ENCODE data around the gene SLC47A2.

SLC47A2 gene

DNA sequence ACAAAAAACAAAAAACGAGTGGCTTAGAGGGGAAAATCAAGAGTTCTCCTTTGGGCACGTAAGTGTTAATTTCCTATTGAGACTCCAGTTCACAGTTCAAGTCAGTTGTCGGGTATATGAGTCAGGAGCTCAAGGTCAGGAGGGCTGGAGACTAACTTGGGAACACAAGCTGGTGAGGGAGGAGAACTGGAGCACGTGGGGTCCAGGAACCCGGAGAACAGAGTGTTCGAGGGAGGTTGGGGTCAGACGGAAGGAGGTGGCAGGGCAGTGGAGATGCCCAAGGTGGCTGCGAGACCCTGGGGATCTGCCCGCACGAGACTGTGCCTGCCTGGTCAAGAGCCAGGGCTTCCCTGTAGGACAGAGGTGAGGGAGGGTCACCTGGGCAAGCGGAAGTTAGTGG lies 19.7 kb upstream of the SLC47A2 start:
- TF ChIP-seq ZFX (IDR thresholded peaks at IDR 0.05; ENCODE audit: borderline replicate concordance), result no peak
- TF ChIP-seq, protein P1, sequence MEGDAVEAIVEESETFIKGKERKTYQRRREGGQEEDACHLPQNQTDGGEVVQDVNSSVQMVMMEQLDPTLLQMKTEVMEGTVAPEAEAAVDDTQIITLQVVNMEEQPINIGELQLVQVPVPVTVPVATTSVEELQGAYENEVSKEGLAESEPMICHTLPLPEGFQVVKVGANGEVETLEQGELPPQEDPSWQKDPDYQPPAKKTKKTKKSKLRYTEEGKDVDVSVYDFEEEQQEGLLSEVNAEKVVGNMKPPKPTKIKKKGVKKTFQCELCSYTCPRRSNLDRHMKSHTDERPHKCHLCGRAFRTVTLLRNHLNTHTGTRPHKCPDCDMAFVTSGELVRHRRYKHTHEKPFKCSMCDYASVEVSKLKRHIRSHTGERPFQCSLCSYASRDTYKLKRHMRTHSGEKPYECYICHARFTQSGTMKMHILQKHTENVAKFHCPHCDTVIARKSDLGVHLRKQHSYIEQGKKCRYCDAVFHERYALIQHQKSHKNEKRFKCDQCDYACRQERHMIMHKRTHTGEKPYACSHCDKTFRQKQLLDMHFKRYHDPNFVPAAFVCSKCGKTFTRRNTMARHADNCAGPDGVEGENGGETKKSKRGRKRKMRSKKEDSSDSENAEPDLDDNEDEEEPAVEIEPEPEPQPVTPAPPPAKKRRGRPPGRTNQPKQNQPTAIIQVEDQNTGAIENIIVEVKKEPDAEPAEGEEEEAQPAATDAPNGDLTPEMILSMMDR (IDR thresholded peaks at IDR 0.05), result no peak
- no peak overlapping the region for H3K27ac ChIP-seq

DNA sequence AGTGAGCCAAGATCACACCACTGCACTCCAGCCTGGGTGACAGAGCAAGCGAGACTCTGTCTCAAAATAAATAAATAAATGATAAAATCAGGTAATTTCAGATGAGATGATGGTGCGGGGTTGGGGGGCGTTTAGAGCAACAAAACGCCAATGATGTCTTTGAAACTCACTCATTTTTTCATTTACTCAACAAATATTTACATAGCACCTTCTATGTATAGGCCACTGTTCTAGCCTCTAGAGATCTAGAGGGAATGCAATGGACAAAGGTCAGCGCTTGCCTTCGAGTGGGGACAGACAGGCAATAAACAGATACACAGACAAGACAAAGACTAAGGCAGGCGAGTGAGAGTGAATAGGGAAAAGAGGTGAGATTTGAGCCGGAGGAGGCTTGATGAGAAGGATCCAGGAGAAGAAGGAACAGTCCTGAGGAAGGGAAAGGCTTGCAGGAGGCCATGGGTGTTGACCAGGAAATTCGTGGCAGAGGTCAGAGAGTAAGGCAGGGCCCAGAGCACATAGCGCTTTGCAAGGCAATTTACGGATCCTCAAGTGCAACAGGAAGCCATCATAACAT lies 17.7 kb upstream of the SLC47A2 start:
- H3K27ac ChIP-seq, result peak overlapping the region; percentile 35; the same call in 1 of the 2 replicates
- TF ChIP-seq, protein P1 (IDR thresholded peaks at IDR 0.05), result no peak
- TF ChIP-seq ZFX (IDR thresholded peaks at IDR 0.05; ENCODE audit: borderline replicate concordance), result no peak

DNA sequence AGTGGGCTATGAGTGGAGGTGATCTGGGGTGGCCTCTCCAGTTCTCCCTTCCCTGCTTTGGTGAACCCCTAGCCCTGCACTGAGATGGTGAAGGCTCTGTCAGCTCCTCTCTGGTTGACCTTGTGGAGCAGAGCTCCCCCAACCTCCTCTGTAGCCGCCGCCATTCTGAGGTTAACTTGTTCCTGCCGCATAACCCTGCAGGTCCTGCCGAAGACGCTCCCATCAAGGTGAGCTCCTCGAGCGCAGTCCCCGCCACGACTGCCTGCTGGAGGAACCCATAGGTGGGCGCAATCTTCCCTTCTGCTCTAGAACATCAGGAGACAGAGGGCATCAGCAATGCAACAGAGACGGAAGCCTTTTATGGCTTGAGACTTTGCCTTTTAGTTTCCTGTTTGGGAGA lies 15.2 kb upstream of the SLC47A2 start:
- no peak overlapping the region for H3K27ac ChIP-seq
- TF ChIP-seq, protein P1 (IDR thresholded peaks at IDR 0.05), result no peak
- no peak for TF ChIP-seq ZFX (IDR thresholded peaks at IDR 0.05; ENCODE audit: borderline replicate concordance)

DNA sequence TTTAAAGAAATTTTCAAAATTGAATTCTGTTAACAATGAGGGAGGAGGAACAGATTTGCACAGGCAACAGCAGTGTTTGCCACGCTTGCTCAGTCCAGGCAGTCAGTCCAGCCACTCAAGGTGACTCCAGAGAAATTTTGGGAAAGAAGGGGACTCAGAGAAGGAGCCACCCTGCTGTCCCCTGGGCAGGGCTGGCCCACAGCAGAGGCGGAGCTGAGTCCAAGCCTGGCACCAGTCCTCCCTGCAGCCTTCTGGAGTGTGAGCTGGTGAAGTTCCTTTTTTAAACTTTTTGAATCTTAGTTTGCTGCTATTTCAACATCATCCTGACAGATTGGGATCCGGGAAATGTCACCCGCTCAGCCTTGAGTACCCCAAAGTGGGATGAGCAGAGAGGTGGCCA lies 14.5 kb upstream of the SLC47A2 start:
- TF ChIP-seq, protein P1 (IDR thresholded peaks at IDR 0.05), result no peak
- TF ChIP-seq ZFX (IDR thresholded peaks at IDR 0.05; ENCODE audit: borderline replicate concordance), result no peak
- H3K27ac ChIP-seq, result no peak overlapping the region

DNA sequence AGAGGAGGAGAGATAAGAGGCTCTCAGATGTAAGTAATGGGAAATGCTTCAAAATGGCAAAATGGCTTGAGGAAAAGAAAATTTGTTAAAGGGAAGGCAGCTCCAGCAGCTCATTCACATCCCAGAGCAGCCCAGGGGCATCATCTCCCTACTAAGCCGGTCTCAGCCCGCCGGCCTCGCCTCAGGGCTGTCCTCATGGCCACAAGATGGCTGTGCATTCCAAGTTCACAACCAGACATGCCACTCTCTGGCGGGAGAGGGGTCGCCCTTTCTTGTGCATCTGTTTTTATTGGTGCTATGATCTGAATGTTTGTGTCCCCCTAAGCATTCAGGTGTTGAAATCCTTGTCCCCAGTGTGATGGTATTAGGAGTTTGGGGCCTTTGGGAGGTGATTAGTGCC lies 13.5 kb upstream of the SLC47A2 start:
- no peak overlapping the region for H3K27ac ChIP-seq
- TF ChIP-seq ZFX (IDR thresholded peaks at IDR 0.05; ENCODE audit: borderline replicate concordance), result no peak
- TF ChIP-seq, protein P1 (IDR thresholded peaks at IDR 0.05), result no peak

DNA sequence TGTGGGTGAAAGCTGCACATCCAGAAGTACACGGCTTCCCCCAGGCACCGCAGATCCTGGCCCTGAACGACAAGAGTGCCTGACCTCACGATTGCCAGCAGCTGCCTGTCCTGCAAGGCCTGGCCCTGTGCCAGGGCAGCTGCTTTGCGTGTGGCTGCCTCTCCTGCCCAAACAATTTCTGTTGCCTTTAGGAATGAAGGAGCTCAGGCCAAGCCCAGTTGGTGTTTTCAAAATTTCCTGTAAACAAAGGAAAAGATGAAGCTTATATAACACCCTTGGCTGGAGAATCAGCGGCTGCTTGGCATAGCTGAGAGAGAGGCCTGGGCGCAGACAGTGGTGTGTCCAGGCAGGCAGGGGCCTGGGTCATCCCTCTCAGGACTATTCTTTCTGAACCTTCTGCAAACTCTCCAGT lies 11.7 kb upstream of the SLC47A2 start:
- H3K27ac ChIP-seq, result peak overlapping the region; percentile 61
- TF ChIP-seq, protein P1 (IDR thresholded peaks at IDR 0.05), result no peak
- no peak for TF ChIP-seq ZFX (IDR thresholded peaks at IDR 0.05; ENCODE audit: borderline replicate concordance)

DNA sequence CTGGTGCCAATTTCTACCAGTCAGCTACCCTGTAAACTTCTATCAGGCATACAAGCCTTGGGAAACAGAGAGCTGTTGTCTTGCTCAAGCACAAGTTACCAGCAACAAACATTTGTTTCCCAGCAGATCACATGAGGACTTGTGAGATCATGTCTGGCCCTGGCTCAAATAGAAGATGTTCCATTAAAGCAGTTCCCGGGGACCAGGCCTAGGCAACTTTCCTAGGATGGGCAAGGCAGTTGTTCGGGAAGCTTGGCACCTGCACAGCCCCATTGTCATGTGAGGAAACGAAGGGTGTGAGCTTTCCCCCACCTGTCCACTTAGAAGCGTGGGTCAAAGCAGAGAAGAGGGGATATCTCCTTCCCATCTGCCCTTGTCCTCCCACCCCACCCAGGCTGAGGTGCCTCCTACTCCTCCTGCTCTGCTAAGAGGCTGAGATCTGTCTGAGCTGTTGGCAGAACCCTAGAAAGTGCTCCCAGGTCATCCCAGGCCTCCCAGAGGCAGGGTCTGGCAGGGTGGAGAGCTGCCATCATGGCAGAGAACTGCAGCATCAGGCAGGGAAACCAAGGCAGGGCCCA lies 11.2 kb upstream of the SLC47A2 start:
- H3K27ac ChIP-seq, result peak overlapping the region; percentile 61
- no peak for TF ChIP-seq ZFX (IDR thresholded peaks at IDR 0.05; ENCODE audit: borderline replicate concordance)
- TF ChIP-seq, protein P1 (IDR thresholded peaks at IDR 0.05), result no peak
